Erythroblast (primary cell): ENCODE data around the gene ASB1.

Experiments
- GATA1 ChIP-seq: IDR thresholded peaks from 2 replicates; pipeline ENCODE4 v1.6.1; 2011; ENCODE audit warnings: low read depth, mild to moderate bottlenecking, control low read depth, low read length, moderate library complexity
- POLR2A ChIP-seq: IDR thresholded peaks from 2 replicates; pipeline ENCODE4 v1.6.1; 2011; ENCODE audit warnings: mild to moderate bottlenecking, low read length

GRCh38 chr2:238498691-238499295 is 72.1 kb downstream of the ASB1 start:
- TF ChIP-seq POLR2A (no peak), GATA1 (no peak)
